MM.1S (cell line): ENCODE measurements around the gene SLC4A5.
"Not testable (repeated sequence)": the region's sequence is repeated elsewhere in the genome, so short reads cannot be mapped to it uniquely, and the experiment has no call there.

ENCODE experiments used
- DNase-seq: peaks from one replicate; pipeline ENCODE4 v3.0.0-alpha.2; 2015
- H2AFZ ChIP-seq: fragments of 300-600 bp; sonication (generic); 2 replicates; pipeline ENCODE4 v1.6.0; 2016; ENCODE audit warnings: antibody characterized with exemption, low read length
- H3F3A ChIP-seq: fragments of 300-600 bp; sonication (generic); 2 replicates; pipeline ENCODE4 v1.6.1; 2016; ENCODE audit warnings: mild to moderate bottlenecking, antibody characterized with exemption, low read length, moderate library complexity, mixed read lengths; ENCODE audit not compliant: insufficient read depth
- H3K27ac ChIP-seq: fragments of 300-600 bp; sonication (generic); 2 replicates; pipeline ENCODE4 v1.5.1; 2016; ENCODE audit warnings: mild to moderate bottlenecking, low read length
- H3K27me3 ChIP-seq: fragments of 300-600 bp; sonication (generic); replicated peaks from 2 replicates; pipeline ENCODE4 v1.6.0; 2016; ENCODE audit warnings: low read length; ENCODE audit not compliant: insufficient read depth
- H3K36me3 ChIP-seq: fragments of 300-600 bp; sonication (generic); replicated peaks from 2 replicates; pipeline ENCODE4 v1.6.1; 2016; ENCODE audit warnings: mild to moderate bottlenecking, low read length, mixed read lengths; ENCODE audit not compliant: insufficient read depth
- H3K4me1 ChIP-seq: fragments of 300-600 bp; sonication (generic); 2 replicates; pipeline ENCODE4 v1.6.1; 2016; ENCODE audit warnings: low read length, mixed read lengths
- H3K4me2 ChIP-seq: fragments of 300-600 bp; sonication (generic); 2 replicates; pipeline ENCODE4 v1.6.0; 2016; ENCODE audit warnings: low read depth, low read length
- H3K4me3 ChIP-seq: fragments of 300-600 bp; sonication (generic); 2 replicates; pipeline ENCODE4 v1.5.1; 2016; ENCODE audit warnings: low read length, mixed read lengths
- H3K79me2 ChIP-seq: fragments of 300-600 bp; sonication (generic); 2 replicates; pipeline ENCODE4 v1.6.1; 2016; ENCODE audit warnings: mixed run types, low read length, mixed read lengths
- H3K9ac ChIP-seq: fragments of 300-600 bp; sonication (generic); 2 replicates; pipeline ENCODE4 v1.6.1; 2016; ENCODE audit warnings: low read length, mixed read lengths
- H3K9me2 ChIP-seq: fragments of 300-600 bp; sonication (generic); replicated peaks from 2 replicates; pipeline ENCODE4 v1.6.1; 2016; ENCODE audit warnings: mild to moderate bottlenecking, low read length, mixed read lengths; ENCODE audit not compliant: insufficient read depth
- H3K9me3 ChIP-seq: fragments of 300-600 bp; sonication (generic); replicated peaks from 2 replicates; pipeline ENCODE4 v1.6.1; 2016; ENCODE audit warnings: mild to moderate bottlenecking, low read length, mixed read lengths; ENCODE audit not compliant: insufficient read depth
- H4K20me1 ChIP-seq: fragments of 300-600 bp; sonication (generic); 2 replicates; pipeline ENCODE4 v1.6.1; 2016; ENCODE audit warnings: mild to moderate bottlenecking, low read length, moderate library complexity, mixed read lengths; ENCODE audit not compliant: insufficient read depth
- CTCF ChIP-seq: fragments of 300-600 bp; sonication (generic); IDR thresholded peaks from 2 replicates; pipeline ENCODE4 v1.5.1; 2016; ENCODE audit warnings: antibody characterized with exemption, low read length, mixed read lengths
- EZH2 ChIP-seq: fragments of 300-600 bp; sonication (generic); optimal IDR thresholded peaks from 2 replicates; pipeline ENCODE3; 2017; ENCODE audit warnings: low read depth, mild to moderate bottlenecking, antibody characterized with exemption, low read length, mixed read lengths
- EZH2phosphoT487 ChIP-seq: fragments of 300-600 bp; sonication (generic); IDR thresholded peaks from 2 replicates; pipeline ENCODE4 v1.6.1; 2018; ENCODE audit warnings: antibody characterized with exemption, low read length

Gene SLC4A5

GRCh38 chr2:74349889-74350288 lies 6.7 kb upstream of the SLC4A5 start:
- Histone ChIP-seq H3K9ac (no peak overlapping the region), H3K9me2 (no peaks in the 10 kb centered on the region), H3K4me2 (no peak overlapping the region), H2AFZ (no peak overlapping the region), H3K4me3 (no peak overlapping the region), H4K20me1 (no peaks in the 10 kb centered on the region), H3K4me1 (no peaks in the 10 kb centered on the region), H3K27ac (no peak overlapping the region), H3K79me2 (no peaks in the 10 kb centered on the region), H3K36me3 (no peaks in the 10 kb centered on the region), H3K27me3 (no peaks in the 10 kb centered on the region), H3F3A (no peaks in the 10 kb centered on the region), H3K9me3 (no peaks in the 10 kb centered on the region)
- TF ChIP-seq EZH2phosphoT487 = no peak
- DNase-seq = no peak

GRCh38 chr2:74347742-74348141 lies 4.5 kb upstream of the SLC4A5 start:
- Histone ChIP-seq H3K36me3 (no peaks in the 10 kb centered on the region), H3K4me1 (no peaks in the 10 kb centered on the region), H3K4me3 (no peak overlapping the region), H3K9me2 (no peaks in the 10 kb centered on the region), H3K27ac (no peak overlapping the region), H2AFZ (no peak overlapping the region), H4K20me1 (no peaks in the 10 kb centered on the region), H3K27me3 (no peaks in the 10 kb centered on the region), H3F3A (no peaks in the 10 kb centered on the region), H3K79me2 (no peaks in the 10 kb centered on the region), H3K9ac (no peak overlapping the region), H3K9me3 (no peaks in the 10 kb centered on the region), H3K4me2 (no peak overlapping the region)
- TF ChIP-seq EZH2 = no peak
- no peak for TF ChIP-seq EZH2phosphoT487
- no peak for TF ChIP-seq CTCF
- DNase-seq = no peak

GRCh38 chr2:74347303-74347702 lies 4.1 kb upstream of the SLC4A5 start:
- H3K9me2 ChIP-seq = no peaks in the 10 kb centered on the region
- no peak overlapping the region for H3K4me2 ChIP-seq
- no peak for DNase-seq
- no peak overlapping the region for H3K9ac ChIP-seq
- no peaks in the 10 kb centered on the region for H3K9me3 ChIP-seq
- no peak overlapping the region for H3K27ac ChIP-seq
- H4K20me1 ChIP-seq = no peaks in the 10 kb centered on the region
- H2AFZ ChIP-seq = no peak overlapping the region
- H3K4me3 ChIP-seq = no peak overlapping the region
- H3K79me2 ChIP-seq = no peaks in the 10 kb centered on the region
- no peaks in the 10 kb centered on the region for H3F3A ChIP-seq
- no peak for TF ChIP-seq EZH2phosphoT487
- TF ChIP-seq CTCF = no peak
- TF ChIP-seq EZH2 = no peak
- H3K27me3 ChIP-seq = no peaks in the 10 kb centered on the region
- no peaks in the 10 kb centered on the region for H3K4me1 ChIP-seq
- H3K36me3 ChIP-seq = no peaks in the 10 kb centered on the region

GRCh38 chr2:74345272-74345943 lies 2.2 kb upstream of the SLC4A5 start:
- Histone ChIP-seq H3K27ac (no peak overlapping the region), H3K9me2 (no peaks in the 10 kb centered on the region)
- no peak for TF ChIP-seq EZH2phosphoT487
- no peak for TF ChIP-seq CTCF
- TF ChIP-seq EZH2 = no peak

GRCh38 chr2:74336227-74336626 lies 7.0 kb downstream of the SLC4A5 start:
- not testable (repeated sequence) for H3K9me3 ChIP-seq, H3K9me2 ChIP-seq

More at GRCh38 chr2:74345272-74345943, 2.2 kb upstream of the SLC4A5 start:
- no peak for DNase-seq
- H3K36me3 ChIP-seq = no peaks in the 10 kb centered on the region
- no peak overlapping the region for H2AFZ ChIP-seq
- no peak overlapping the region for H3K9ac ChIP-seq
- no peaks in the 10 kb centered on the region for H3K4me1 ChIP-seq
- H4K20me1 ChIP-seq = no peaks in the 10 kb centered on the region
- no peaks in the 10 kb centered on the region for H3K9me3 ChIP-seq
- H3F3A ChIP-seq = no peaks in the 10 kb centered on the region
- H3K4me2 ChIP-seq = no peak overlapping the region
- no peaks in the 10 kb centered on the region for H3K27me3 ChIP-seq
- H3K79me2 ChIP-seq = no peaks in the 10 kb centered on the region
- no peak overlapping the region for H3K4me3 ChIP-seq

More at GRCh38 chr2:74336227-74336626, 7.0 kb downstream of the SLC4A5 start:
- H3K79me2 ChIP-seq, H3K4me2 ChIP-seq, H3K27ac ChIP-seq, H2AFZ ChIP-seq, H4K20me1 ChIP-seq, H3K4me1 ChIP-seq, H3K36me3 ChIP-seq, DNase-seq, H3K27me3 ChIP-seq, H3K4me3 ChIP-seq, H3K9ac ChIP-seq, H3F3A ChIP-seq: not testable (repeated sequence)
